IMR-90 (cell line): ENCODE data around the gene SLC25A40. TPM values are rescaled to one million over a fixed set of nuclear protein-coding genes. Genes with fewer than 3 reads are reported as not detected.
"Not testable (repeated sequence)": the region's sequence is repeated elsewhere in the genome, so short reads cannot be mapped to it uniquely, and the experiment has no call there.

Experiments
- ATAC-seq: fragments of 200-7000 bp; cut with Tn5 transposase; 2 replicates; pipeline ENCODE4 v1.9.1; 2020; ENCODE audit warnings: low read depth, mild to moderate bottlenecking, moderate library complexity
- BruUV-seq: library from RNA; stranded (reverse); fragments of 400-500 nt; replicated peaks from 2 replicates; lab custom pipeline; 2021; lab: Mats Ljungman, UMichigan
- CTCF ChIA-PET: fragments of 300-600 bp; formaldehyde crosslinking; extraction: SDS; loops from one replicate; lab custom pipeline; 2021; ENCODE audit warnings: antibody characterized with exemption; lab: Yijun Ruan, JAX
- POLR2A ChIA-PET: fragments of 300-600 bp; sonication (Branson Sonifier 250); formaldehyde crosslinking; loops from one replicate; lab custom pipeline; 2022; ENCODE audit warnings: antibody characterized with exemption; ENCODE audit not compliant: unreplicated experiment; lab: Charles Lee
- DNase-seq: peaks from one replicate; pipeline ENCODE4 v3.0.0; 2013
- H2AFZ ChIP-seq: replicated peaks from 2 replicates; pipeline ENCODE3; 2013; ENCODE audit warnings: low read length, mild to moderate bottlenecking; ENCODE audit not compliant: poor library complexity
- H2AK5ac ChIP-seq: 2 replicates; pipeline ENCODE4 v1.6.1; 2013; ENCODE audit warnings: low read depth, low read length, inconsistent platforms
- H2AK9ac ChIP-seq: replicated peaks from 2 replicates; pipeline ENCODE3; 2013; ENCODE audit warnings: mild to moderate bottlenecking, low read depth, low read length, moderate library complexity; ENCODE audit not compliant: poor library complexity
- H2BK120ac ChIP-seq: 2 replicates; pipeline ENCODE4 v1.6.1; 2013; ENCODE audit warnings: low read depth, low read length, inconsistent platforms
- H2BK15ac ChIP-seq: 3 replicates; pipeline ENCODE4 v1.6.1; 2013; ENCODE audit warnings: low read depth, low read length, inconsistent platforms
- H2BK20ac ChIP-seq: 2 replicates; pipeline ENCODE4 v1.6.1; 2013; ENCODE audit warnings: low read depth, mild to moderate bottlenecking, inconsistent platforms, low read length, moderate library complexity
- H2BK5ac ChIP-seq: 2 replicates; pipeline ENCODE4 v1.6.1; 2013; ENCODE audit warnings: mild to moderate bottlenecking, low read depth, low read length, inconsistent platforms; ENCODE audit not compliant: poor library complexity, severe bottlenecking
- H3K14ac ChIP-seq: replicated peaks from 2 replicates; pipeline ENCODE4 v1.6.1; 2013; ENCODE audit warnings: low read depth, low read length, inconsistent platforms
- H3K18ac ChIP-seq: 2 replicates; pipeline ENCODE4 v1.6.1; 2013; ENCODE audit warnings: low read depth, low read length, control low read depth
- H3K23ac ChIP-seq: 2 replicates; pipeline ENCODE4 v1.6.1; 2013; ENCODE audit warnings: low read depth, low read length, inconsistent platforms
- H3K27ac ChIP-seq: 2 replicates; pipeline ENCODE4 v1.5.1; 2013; ENCODE audit warnings: mild to moderate bottlenecking, control low read depth, low read length; ENCODE audit not compliant: insufficient read depth
- H3K27me3 ChIP-seq: 2 replicates; pipeline ENCODE4 v1.6.1; 2013; ENCODE audit warnings: low read length; ENCODE audit not compliant: control insufficient read depth, insufficient read depth
- H3K36me3 ChIP-seq: 2 replicates; pipeline ENCODE4 v1.6.1; 2013; ENCODE audit warnings: low read length, mixed read lengths; ENCODE audit not compliant: control insufficient read depth, insufficient read depth
- H3K4ac ChIP-seq: 2 replicates; pipeline ENCODE4 v1.6.1; 2013; ENCODE audit warnings: low read depth, low read length, inconsistent platforms
- H3K4me1 ChIP-seq: 2 replicates; pipeline ENCODE4 v1.6.1; 2013; ENCODE audit warnings: low read length, mixed read lengths; ENCODE audit not compliant: control insufficient read depth, insufficient read depth
- H3K4me2 ChIP-seq: 2 replicates; pipeline ENCODE4 v1.6.1; 2013; ENCODE audit warnings: low read depth, mild to moderate bottlenecking, control low read depth, low read length, moderate library complexity
- H3K4me3 ChIP-seq: 2 replicates; pipeline ENCODE4 v1.5.1; 2013; ENCODE audit warnings: low read depth, mild to moderate bottlenecking, control low read depth, low read length, moderate library complexity; ENCODE audit not compliant: insufficient read depth
- H3K56ac ChIP-seq: 2 replicates; pipeline ENCODE4 v1.6.1; 2013; ENCODE audit warnings: low read length, inconsistent platforms; ENCODE audit not compliant: insufficient read depth; ENCODE audit errors: extremely low read depth
- H3K79me1 ChIP-seq, 2 experiments: 2 replicates each; pipeline ENCODE4 v1.6.1; 2013; ENCODE audit warnings: low read length in 2 of 2, inconsistent platforms in 1 of 2, low read depth in 1 of 2
- H3K9ac ChIP-seq: 2 replicates; pipeline ENCODE4 v1.6.1; 2013; ENCODE audit warnings: low read depth, low read length, control low read depth
- H3K9me1 ChIP-seq: 2 replicates; pipeline ENCODE4 v1.6.1; 2013; ENCODE audit warnings: low read length, inconsistent platforms; ENCODE audit not compliant: insufficient read depth
- H3K9me3 ChIP-seq: 2 replicates; pipeline ENCODE4 v1.6.1; 2013; ENCODE audit warnings: low read length; ENCODE audit not compliant: control insufficient read depth, insufficient read depth
- H4K20me1 ChIP-seq: 2 replicates; pipeline ENCODE4 v1.6.1; 2013; ENCODE audit warnings: low read length, inconsistent platforms; ENCODE audit not compliant: insufficient read depth
- H4K5ac ChIP-seq: 2 replicates; pipeline ENCODE4 v1.6.1; 2013; ENCODE audit warnings: mild to moderate bottlenecking, low read depth, low read length, control low read depth
- H4K8ac ChIP-seq, 2 experiments: 2 replicates each; pipeline ENCODE4 v1.6.1; 2013; ENCODE audit warnings: low read depth in 2 of 2, low read length in 2 of 2, control low read depth in 1 of 2, inconsistent platforms in 1 of 2
- H4K91ac ChIP-seq: 2 replicates; pipeline ENCODE4 v1.6.1; 2013; ENCODE audit warnings: low read depth, low read length, inconsistent platforms; ENCODE audit not compliant: insufficient read depth
- WGBS, 2 experiments: methylation state at CpG; one replicate each; pipeline versions ENCODE4 v1.1.5 to v1.1.7; 2013; ENCODE audit warnings: missing lambda C conversion rate in 2 of 2; ENCODE audit not compliant: insufficient read length in 1 of 2; ENCODE audit errors: extremely low coverage in 2 of 2; 5-methylcytosine and 5-hydroxymethylcytosine counted together
- dilution Hi-C: fragments of 300-500 bp; cut with HindIII; formaldehyde crosslinking; loops from one replicate; pipeline ENCODE4 v1.14.3; 2018; ENCODE audit warnings: low sequenced_read_pairs; ENCODE audit not compliant: unreplicated experiment
- in situ Hi-C: fragments of 300-500 bp; cut with MboI; formaldehyde crosslinking; loops from 3 replicates; pipeline ENCODE4 v1.14.3; 2019; ENCODE audit warnings: low sequenced_read_pairs, inconsistent platforms, mixed read lengths
- intact Hi-C: fragments of 100-400 bp; cut with micrococcal nuclease; formaldehyde crosslinking; loops from 2 replicates; pipeline ENCODE4 v1.10.0; 2022
- polyA plus RNA-seq, 3 experiments: library from polyadenylated mRNA; depleted of rRNA; stranded (reverse); fragments of >200 nt; gene quantifications; 2 replicates each; pipeline ENCODE4 v1.2.3, GENCODE V29; 2012; ENCODE audit warnings: low replicate concordance in 1 of 3
- total RNA-seq: library from RNA; depleted of rRNA; stranded (reverse); fragments of >200 nt; gene quantifications from 2 replicates; pipeline ENCODE4 v1.2.3, GENCODE V29; 2012

SLC25A40 gene
- total and polyA plus RNA-seq, 2 of the 4 experiments (the other 2 are of a cell fraction) = 4.7 to 6.1 TPM

GRCh38 chr7:87908814-87909213 lies 32.7 kb upstream of the SLC25A40 start:
- ATAC-seq = not testable (repeated sequence)
- WGBS, 2 experiments = no CpG with 5 or more reads among the region's 4 CpGs

GRCh38 chr7:87907136-87907906 lies 31.2 kb upstream of the SLC25A40 start:
- H3K56ac ChIP-seq, H3K9ac ChIP-seq, H3K9me3 ChIP-seq, H3K4me3 ChIP-seq, CTCF ChIA-PET, H2BK120ac ChIP-seq, H4K8ac ChIP-seq, H2AFZ ChIP-seq, H2AK9ac ChIP-seq, dilution Hi-C loops, in situ Hi-C loops, H3K27me3 ChIP-seq, intact Hi-C loops, H3K23ac ChIP-seq, H3K4ac ChIP-seq, POLR2A ChIA-PET, H2BK15ac ChIP-seq, H3K27ac ChIP-seq, H4K91ac ChIP-seq, H2AK5ac ChIP-seq, H3K79me1 ChIP-seq, H3K9me1 ChIP-seq, H3K14ac ChIP-seq, H2BK5ac ChIP-seq, ATAC-seq, H3K4me2 ChIP-seq, H3K4me1 ChIP-seq, H2BK20ac ChIP-seq, H4K20me1 ChIP-seq, H3K18ac ChIP-seq, H4K5ac ChIP-seq, H3K36me3 ChIP-seq: not testable (repeated sequence)
- BruUV-seq = TSS peak; percentile 81
- DNase-seq = peak; percentile 7
- no CpG with 5 or more reads among the region's 3 CpGs for WGBS, 2 experiments

More at GRCh38 chr7:87908814-87909213, 32.7 kb upstream of the SLC25A40 start:
- H3K9me1 ChIP-seq, H3K9ac ChIP-seq, H3K9me3 ChIP-seq, H3K18ac ChIP-seq, H3K27me3 ChIP-seq, H2AK5ac ChIP-seq, H2BK5ac ChIP-seq, H3K23ac ChIP-seq, H3K4ac ChIP-seq, H4K20me1 ChIP-seq, DNase-seq, H4K5ac ChIP-seq, H4K91ac ChIP-seq, H3K4me3 ChIP-seq, H2AK9ac ChIP-seq, intact Hi-C loops, H3K27ac ChIP-seq, H4K8ac ChIP-seq, BruUV-seq, H3K4me2 ChIP-seq, H3K14ac ChIP-seq, CTCF ChIA-PET, H2BK20ac ChIP-seq, H2BK15ac ChIP-seq, H3K56ac ChIP-seq, dilution Hi-C loops, POLR2A ChIA-PET, H3K4me1 ChIP-seq, H3K79me1 ChIP-seq, in situ Hi-C loops, H3K36me3 ChIP-seq, H2AFZ ChIP-seq, H2BK120ac ChIP-seq: not testable (repeated sequence)
